GM12874 (cell line): ENCODE results near the gene GON7.

Experiments used
- TF ChIP-seq, protein P1 (sequence below): IDR thresholded peaks from 2 replicates; pipeline ENCODE4 v1.5.1; 2011; ENCODE audit warnings: low read depth, mild to moderate bottlenecking, control low read depth, low read length, moderate library complexity; ENCODE audit not compliant: insufficient read depth

Gene GON7

DNA sequence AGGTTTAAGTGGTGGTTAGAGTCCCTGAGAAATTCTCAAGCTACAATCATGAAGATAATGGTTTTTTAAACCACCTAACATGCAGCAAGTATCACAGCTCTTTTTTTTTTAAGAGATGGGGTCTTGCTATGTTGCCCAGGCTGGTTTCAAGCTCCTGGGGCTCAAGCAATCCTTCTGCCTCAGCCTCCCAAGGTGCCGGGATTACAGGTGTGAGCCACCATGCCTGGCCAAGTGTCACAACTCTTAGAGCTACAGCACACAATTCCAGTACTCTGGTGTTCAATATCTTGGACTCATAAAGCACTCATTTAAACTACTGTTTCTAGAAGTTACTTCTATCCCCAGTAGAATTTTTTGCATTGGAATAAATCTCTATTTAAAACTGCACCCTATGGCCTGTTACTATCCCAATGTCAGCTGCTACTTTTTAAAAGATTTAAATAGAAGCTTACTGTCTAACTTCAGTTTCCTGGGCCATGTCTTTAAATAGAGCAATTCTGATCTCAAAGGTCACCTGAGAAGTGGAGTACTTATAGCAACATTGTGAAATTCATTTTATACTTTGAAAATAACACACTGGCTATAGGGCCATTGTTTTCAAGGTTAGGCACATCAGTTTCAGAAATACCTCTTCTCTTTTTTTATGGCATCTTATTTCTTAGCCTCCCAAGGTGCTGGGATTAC is 11.4 kb downstream of the GON7 start:
- TF ChIP-seq, protein P1, sequence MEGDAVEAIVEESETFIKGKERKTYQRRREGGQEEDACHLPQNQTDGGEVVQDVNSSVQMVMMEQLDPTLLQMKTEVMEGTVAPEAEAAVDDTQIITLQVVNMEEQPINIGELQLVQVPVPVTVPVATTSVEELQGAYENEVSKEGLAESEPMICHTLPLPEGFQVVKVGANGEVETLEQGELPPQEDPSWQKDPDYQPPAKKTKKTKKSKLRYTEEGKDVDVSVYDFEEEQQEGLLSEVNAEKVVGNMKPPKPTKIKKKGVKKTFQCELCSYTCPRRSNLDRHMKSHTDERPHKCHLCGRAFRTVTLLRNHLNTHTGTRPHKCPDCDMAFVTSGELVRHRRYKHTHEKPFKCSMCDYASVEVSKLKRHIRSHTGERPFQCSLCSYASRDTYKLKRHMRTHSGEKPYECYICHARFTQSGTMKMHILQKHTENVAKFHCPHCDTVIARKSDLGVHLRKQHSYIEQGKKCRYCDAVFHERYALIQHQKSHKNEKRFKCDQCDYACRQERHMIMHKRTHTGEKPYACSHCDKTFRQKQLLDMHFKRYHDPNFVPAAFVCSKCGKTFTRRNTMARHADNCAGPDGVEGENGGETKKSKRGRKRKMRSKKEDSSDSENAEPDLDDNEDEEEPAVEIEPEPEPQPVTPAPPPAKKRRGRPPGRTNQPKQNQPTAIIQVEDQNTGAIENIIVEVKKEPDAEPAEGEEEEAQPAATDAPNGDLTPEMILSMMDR, result no peak

DNA sequence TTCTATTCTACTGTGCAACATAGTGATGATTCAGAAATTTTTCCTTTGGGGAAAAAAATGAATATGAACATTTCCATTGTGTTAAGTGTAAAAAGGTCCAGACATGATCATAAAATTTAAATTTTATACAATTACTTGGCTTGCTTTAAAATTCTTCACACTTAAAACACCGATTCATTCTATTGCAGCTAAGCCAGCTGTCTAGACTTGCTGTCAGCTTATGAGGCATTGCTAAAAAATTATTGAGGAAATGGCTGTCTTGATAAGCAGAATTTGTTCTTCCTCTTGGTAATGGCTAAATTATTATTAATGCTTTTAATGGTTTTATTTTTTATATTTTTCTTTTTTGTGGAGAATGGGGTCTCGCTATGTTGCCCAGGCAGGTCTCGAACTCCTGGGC is 19.9 kb downstream of the GON7 start:
- TF ChIP-seq, protein P1, result no peak

DNA sequence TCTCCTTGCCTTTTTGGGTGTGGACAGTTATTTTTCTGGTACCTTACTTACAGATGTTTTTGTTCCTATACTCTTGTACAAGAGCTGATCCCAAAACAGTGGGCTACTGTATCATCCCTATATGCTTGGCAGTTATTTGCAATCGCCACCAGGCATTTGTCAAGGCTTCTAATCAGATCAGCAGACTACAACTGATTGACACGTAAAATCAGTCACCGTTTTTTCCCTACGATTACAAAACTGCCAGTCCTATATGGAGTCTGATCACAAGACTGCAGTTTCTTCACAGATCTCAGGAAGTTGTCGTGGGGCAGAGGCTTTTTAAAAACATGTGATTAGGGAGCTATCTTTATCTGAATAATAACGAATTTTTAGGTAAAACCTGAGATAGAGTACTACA is 20.4 kb downstream of the GON7 start:
- TF ChIP-seq, protein P1, result no peak

DNA sequence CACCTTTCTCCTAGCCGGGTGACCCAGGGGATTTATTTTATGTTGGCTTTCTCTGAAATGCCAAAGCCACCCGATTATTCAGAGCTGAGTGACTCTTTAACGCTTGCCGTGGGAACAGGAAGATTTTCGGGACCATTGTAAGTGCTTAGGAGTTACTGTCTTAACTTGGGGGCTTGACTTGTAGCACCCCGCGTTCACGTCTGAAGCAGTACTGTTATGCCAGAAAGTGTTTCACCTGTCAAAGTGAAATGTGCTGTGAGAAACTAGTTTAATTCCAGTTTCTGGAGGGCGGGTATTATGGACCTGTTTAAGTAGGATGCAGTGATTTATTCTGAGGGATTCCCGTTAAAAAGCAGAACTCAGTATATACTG is 21.5 kb downstream of the GON7 start:
- TF ChIP-seq, protein P1, result no peak

DNA sequence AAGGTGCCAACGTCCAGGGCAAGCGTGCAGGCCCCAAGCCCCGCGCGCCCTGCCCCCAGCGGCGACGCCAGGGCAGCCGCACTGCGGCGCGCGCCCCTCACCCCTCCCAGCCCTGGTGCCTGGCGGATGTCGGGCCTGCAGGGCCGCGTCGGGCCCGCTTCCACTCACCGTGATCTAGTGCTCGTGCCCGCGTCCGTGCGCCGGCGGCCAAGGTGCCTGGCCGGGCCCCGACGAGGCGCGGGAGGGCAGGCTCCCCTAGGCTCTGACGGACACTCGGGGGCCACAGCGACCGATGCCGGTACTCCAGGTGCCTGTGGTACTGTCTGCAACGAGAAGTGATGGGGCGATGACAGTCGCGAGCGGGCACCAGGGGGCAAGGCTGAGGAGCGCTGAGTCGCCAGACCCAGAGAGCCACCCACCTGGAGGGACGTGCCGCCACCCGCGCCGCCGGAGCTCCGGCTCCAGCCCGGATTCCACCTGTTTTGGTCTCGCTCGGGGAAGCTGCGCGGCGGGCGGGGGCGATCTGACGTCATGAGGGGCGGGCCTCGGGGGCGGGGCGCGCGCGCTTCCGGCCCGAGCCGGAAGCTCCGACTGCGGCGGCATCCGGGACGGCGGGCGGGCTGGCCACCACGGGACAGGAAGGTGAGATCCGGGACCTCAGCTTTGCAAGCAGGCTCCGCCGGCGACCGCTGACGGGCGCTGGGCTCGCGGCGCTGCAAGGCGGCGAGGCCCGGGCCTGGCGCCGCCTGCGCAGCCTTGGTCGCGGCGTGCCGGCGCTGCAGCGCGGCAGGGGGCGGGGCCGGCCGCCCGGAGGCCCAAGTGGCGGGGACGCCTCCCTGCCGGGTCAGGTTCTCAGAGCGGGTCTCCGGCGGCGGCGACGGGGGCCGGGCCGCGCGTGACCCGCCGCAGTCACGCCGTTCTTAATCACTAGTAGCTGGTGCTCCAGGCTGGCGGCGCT is 22.2 kb downstream of the GON7 start, which contains the start of the genes LYSET and MOAP1:
Gene LYSET (plus strand): TSS at position 927 of the 958 bp plus-strand sequence. CDS start 89 bp downstream, outside the sequence.
Gene MOAP1 (minus strand): TSS at position 507 of the 958 bp plus-strand sequence. CDS start 655 bp downstream, outside the sequence.
- TF ChIP-seq, protein P1, result peak; percentile 39

DNA sequence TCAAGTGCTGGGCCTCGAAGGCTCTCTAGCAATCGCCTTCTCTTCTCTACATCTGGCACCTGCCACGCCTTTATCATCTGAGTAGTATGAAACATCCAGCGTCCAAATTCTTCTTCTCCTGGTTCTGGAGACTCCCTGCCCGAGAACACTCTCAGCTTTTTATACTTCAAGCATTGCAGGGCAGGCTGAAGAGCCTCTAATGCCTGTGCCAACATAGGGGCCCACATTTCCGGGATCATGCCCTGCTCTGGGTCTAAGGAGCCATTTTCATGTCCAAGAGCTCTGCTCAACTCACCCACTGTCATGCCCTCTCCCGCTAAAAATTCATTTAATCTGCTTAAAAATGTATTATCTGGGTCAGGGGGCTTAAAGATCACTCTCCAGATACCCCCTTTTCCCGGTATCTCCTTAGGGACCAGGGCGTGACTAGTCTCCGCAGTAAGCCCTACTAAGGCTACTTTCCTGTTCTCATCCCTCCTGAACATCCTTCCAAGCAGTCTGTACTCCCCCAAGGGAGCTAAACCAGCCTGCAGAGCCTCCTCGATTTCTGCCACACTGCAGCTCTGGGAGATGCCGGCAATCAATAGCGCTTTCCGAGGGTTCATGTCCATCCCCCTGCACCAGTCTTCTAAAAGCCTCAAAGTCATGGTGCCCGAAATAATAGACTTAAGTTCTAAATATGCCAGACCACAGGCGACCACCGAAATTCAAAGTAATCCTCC is 23.1 kb downstream of the GON7 start:
- TF ChIP-seq, protein P1, result no peak

DNA sequence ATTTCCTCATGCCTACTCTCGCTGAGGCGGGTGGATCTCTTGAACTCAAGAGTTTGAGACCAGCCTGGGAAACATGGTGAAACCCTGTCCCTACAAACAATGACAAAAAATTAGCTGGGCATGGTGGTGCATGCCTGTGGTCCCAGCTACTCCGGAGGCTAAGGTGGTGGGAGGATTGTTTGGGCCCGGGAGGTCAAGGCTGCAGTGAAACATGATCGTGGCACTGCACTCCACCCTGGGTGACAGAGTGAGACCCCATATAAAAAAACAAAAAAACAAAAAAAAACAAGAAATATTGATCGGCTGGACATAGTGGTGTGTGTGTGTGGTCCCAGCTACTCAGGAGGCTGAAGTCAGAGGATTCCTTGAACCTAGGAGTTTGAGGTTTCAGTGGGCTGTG is 31.4 kb downstream of the GON7 start:
- TF ChIP-seq, protein P1, result no peak
